ENCODE results near the gene ADCY1.

GRCh38 chr7:45670717-45671116 lies 96.5 kb downstream of the ADCY1 start:
- TF ChIP-seq CTCF (IDR thresholded peaks at IDR 0.05): no peak
- TF ChIP-seq POLR2A (IDR thresholded peaks at IDR 0.05): no peak
